IPS-18c (cell line): Measurements from ENCODE around the gene AGMAT.

Experiments used
- H3K4me3 ChIP-seq: 2 replicates; pipeline ENCODE4 v1.7.0; 2013; ENCODE audit warnings: low read depth, mild to moderate bottlenecking, low read length, moderate library complexity; ENCODE audit not compliant: insufficient read depth
- H3K9me3 ChIP-seq: one replicate; pipeline ENCODE4 v1.6.1; 2013; ENCODE audit warnings: mild to moderate bottlenecking, low read length, moderate library complexity; ENCODE audit not compliant: control insufficient read depth, insufficient read depth

The AGMAT gene

GRCh38 chr1:15540186-15540585, 44.7 kb downstream of the AGMAT start:
- no peak overlapping the region for H3K4me3 ChIP-seq
- H3K9me3 ChIP-seq = no peaks in the 10 kb centered on the region

DNA sequence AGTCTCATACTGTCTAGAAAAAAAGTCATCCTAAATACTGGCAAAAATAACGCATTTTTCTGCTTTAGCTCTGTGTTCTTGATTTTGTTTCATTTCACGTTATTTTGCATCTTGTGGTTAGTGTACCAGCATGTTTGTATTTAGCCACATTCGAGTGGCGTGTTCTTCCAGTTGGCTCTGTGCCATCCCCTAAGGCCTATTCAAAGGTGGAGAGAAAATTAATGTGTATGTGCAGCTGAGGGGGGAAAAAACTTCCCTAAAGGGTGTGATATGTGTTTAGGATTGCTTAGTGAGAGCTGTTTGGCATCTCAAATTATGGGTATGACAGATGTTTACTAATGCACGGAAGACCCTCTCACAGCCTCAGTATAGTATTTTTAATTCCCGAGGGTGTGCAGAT, 46.1 kb downstream of the AGMAT start:
- Histone ChIP-seq H3K4me3 (no peak overlapping the region), H3K9me3 (no peaks in the 10 kb centered on the region)

GRCh38 chr1:15531682-15532081, 53.2 kb downstream of the AGMAT start:
- no peaks in the 10 kb centered on the region for H3K9me3 ChIP-seq
- no peak overlapping the region for H3K4me3 ChIP-seq

- no peaks in the 10 kb centered on the region for H3K9me3 ChIP-seq
- H3K4me3 ChIP-seq = no peak overlapping the region
These were observed 53.8 kb downstream of the AGMAT start for GRCh38 chr1:15531003-15531402.

DNA sequence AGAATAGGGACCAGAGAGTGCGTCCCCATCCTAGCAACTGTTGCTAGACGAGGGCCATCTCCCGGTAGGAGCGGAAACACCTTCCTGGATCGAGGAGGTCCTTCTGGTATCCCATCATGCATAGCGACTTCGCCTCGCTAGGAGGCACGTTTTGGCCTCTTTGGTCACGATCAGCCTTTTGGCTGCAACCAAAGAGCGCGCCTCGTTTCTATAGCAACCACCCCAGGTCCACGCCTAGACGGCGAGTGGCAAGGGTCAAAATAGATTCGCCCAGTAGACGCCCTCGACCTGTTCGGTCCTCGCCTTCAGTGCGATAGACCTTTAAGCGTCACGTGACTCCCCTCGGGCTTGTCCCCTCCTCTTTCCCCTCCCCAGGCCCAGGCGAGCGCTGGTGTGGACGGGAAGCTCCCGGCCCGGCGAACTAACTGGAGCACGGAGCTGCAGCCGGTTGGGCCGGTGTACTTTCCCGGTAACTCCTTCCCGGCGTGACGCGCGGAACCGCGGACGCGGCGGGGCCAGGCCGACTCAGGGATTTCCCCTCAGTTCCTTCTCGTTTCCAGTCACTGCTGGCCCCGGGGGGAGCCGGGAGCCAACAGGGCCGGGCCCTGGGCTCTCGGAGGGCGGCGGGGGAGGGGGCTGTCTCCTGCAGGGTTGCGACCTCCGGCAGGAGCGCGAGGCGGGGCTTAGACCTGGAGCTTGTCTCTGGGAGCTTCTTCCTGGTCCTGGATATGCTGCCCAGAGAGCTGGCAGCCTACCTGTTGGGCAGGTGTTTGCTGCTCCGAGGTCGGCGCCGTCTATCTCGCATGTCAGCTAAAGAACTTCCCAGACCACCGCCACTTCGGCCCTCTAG, 58.1 kb downstream of the AGMAT start, which contains the start of gene DNAJC16:
DNAJC16 (plus strand) TSS at position 359 of the 850 bp plus-strand sequence. CDS start 2,258 bp downstream, outside the sequence.
- peak within 1 kb of the TSS; percentile 92 for H3K4me3 ChIP-seq
- H3K9me3 ChIP-seq = peaks cover 2% of the 10 kb centered on the region

- H3K4me3 ChIP-seq = peak overlapping the region; percentile 20; the same call in 1 of the 2 replicates
These were observed 58.8 kb downstream of the AGMAT start for GRCh38 chr1:15526021-15526489.

DNA sequence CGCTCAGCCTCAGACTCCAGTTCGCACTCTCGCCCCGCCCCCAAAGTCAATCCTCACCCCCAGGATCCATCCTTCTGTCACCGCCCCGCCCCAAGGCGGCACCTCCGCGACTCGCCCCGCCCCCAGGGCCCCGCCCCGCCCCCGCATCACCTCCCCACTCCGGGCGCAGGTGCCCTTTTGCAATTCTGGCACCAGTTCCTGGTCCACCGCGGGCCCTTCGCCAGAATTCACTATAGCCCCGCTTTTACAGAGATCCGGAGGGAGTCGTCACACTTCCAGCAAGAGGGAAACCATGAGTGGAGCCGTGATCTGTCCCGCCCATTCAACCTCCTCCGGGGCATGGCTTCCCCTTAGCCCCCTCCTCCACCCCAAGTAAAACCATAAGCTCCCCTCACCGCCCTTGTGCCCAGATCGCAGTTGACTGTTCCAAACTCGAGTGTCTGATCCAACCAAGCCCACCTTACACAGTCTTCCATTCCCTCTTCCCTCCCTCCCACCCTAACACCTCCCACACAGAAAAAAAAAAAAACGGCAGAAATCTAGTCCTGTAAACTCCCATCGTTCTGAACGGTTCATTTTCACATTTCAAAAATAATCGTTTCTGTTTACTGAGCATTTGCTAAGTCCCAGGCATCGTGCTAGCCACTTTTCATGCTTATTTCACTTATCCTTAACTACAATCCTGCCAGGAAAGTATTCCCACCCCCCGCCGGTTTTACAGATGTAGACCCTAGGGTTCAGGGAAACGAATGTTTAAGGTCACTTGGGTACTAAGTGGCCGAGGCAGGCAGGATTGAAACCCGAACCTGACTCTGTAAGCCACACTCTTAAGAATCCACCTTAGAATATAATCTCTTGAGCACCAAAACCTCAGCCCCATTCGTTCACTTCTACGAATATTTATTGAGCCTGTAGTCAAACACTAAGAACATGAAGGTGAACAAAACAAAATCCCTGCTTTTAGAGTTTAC, 59.5 kb downstream of the AGMAT start:
- Histone ChIP-seq H3K4me3 (peak overlapping the region; percentile 71), H3K9me3 (peaks cover 2% of the 10 kb centered on the region)

More at GRCh38 chr1:15526021-15526489, 58.8 kb downstream of the AGMAT start:
- peaks cover 2% of the 10 kb centered on the region for H3K9me3 ChIP-seq

DNA sequence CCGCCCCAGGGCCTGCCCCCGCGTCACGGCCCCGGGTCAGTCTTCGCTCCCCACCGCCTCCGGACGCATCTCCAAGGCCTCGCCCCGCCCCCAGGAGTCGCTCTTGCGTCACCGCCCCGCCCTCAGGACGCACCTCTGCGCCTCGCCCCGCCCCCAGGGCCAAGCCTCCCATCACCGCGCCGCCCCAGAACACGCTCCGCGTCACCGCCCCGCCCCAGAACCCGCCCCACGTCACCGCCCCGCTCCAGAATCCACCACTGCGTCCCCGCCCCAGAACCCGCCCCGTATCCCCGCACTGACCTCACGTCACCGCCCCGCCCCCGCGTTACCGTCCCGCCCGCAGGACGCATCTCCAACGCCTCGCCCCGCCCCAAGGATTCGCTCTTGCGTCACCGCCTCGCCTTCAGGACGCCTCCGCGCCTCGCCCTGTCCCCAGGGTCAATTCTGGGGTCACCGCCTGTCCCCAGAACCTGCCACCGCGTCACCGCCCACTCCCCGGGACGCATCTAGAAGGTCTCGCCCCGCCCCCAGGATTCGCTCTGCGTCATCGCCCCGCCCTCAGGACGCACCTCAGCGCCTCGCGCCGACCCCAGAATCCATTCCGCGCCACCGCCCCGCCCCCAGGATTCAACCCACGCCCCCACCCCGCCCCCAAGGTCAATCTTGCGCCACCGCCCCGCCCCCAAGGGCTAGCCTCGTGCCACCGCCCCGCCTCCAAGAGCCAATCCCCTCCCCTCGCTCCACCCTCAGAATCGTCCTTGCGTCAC, 60.4 kb downstream of the AGMAT start:
- H3K9me3 ChIP-seq = peaks cover 2% of the 10 kb centered on the region
- peak overlapping the region; percentile 83 for H3K4me3 ChIP-seq

DNA sequence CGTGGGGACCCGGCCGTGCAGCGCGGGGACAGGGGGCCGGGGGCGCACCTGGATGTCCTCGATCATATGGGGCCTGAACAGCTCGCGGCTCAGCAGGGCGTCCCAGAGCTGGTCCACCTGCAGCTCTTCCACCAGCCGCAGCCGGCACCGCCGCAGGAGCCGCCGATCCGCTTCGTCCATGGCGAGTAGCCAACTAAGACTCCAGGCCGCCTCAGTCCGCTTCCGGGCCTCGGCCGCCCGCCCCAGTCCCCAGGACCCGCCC, 60.9 kb downstream of the AGMAT start, which contains the start of gene CASP9:
CASP9 (minus strand) TSS at position 195 of the 262 bp plus-strand sequence; CDS start at position 180, 15 bp downstream.
- Histone ChIP-seq H3K9me3 (peaks cover 2% of the 10 kb centered on the region), H3K4me3 (peak within 1 kb of the TSS; percentile 83)

- H3K9me3 ChIP-seq = peaks cover 2% of the 10 kb centered on the region
These were observed 61.5 kb downstream of the AGMAT start for GRCh38 chr1:15523104-15524020.

DNA sequence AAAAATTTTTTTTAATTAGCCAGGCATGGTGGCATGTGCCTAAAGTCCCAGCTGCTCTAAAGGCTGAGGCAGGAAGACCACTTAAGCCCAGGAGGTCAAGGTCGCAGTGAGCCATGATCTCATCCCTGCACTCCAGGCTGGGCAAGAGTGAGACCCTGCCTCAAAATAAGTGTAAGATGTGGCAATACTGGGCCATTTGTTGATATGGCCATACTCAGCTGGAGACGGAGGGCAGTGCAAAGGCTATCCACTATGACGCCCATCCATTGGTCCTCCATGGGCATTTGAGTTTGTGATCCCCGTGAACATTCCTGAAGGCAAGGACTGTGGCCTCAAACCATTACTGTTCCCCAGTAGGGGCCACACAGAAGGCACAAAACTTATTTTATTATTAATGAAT, 62.3 kb downstream of the AGMAT start:
- Histone ChIP-seq H3K9me3 (peaks cover 2% of the 10 kb centered on the region), H3K4me3 (no peak overlapping the region)

More at GRCh38 chr1:15523104-15524020, 61.5 kb downstream of the AGMAT start:
- H3K4me3 ChIP-seq = peak overlapping the region; percentile 50
